Measurements from ENCODE around the gene ZDHHC1.

The ZDHHC1 gene

GRCh38 chr16:67447508-67448076 is 31.3 kb upstream of the ZDHHC1 start:
- peak; percentile 67 for DNase-seq (ENCODE audit: low spot score)

GRCh38 chr16:67446968-67447507 is 30.8 kb upstream of the ZDHHC1 start:
- no peak for DNase-seq (ENCODE audit: low spot score)

- DNase-seq (ENCODE audit: low spot score) = peak; percentile 95
Measured at GRCh38 chr16:67445913-67446907, 29.9 kb upstream of the ZDHHC1 start.

GRCh38 chr16:67445441-67445912 is 29.2 kb upstream of the ZDHHC1 start:
- DNase-seq (ENCODE audit: low spot score) = peak; percentile 48

GRCh38 chr16:67445126-67445426 is 28.8 kb upstream of the ZDHHC1 start:
- DNase-seq (ENCODE audit: low spot score) = no peak

- DNase-seq (ENCODE audit: low spot score) = no peak
Measured at GRCh38 chr16:67444259-67445125, 28.2 kb upstream of the ZDHHC1 start.

- no peak for DNase-seq (ENCODE audit: low spot score)
Measured at GRCh38 chr16:67443265-67443664, 27.0 kb upstream of the ZDHHC1 start.

- DNase-seq (ENCODE audit: low spot score) = no peak
Measured at GRCh38 chr16:67442581-67443255, 26.4 kb upstream of the ZDHHC1 start.

- DNase-seq (ENCODE audit: low spot score) = no peak
Measured at GRCh38 chr16:67441907-67442306, 25.6 kb upstream of the ZDHHC1 start.

GRCh38 chr16:67441271-67441753 is 25.0 kb upstream of the ZDHHC1 start:
- no peak for DNase-seq (ENCODE audit: low spot score)

- DNase-seq (ENCODE audit: low spot score) = no peak
Measured at GRCh38 chr16:67438824-67439393, 22.6 kb upstream of the ZDHHC1 start.

GRCh38 chr16:67438098-67438791 is 22.0 kb upstream of the ZDHHC1 start:
- DNase-seq (ENCODE audit: low spot score) = no peak

- no peak for DNase-seq (ENCODE audit: low spot score)
Measured at GRCh38 chr16:67437513-67437912, 21.2 kb upstream of the ZDHHC1 start.

GRCh38 chr16:67436640-67437193 is 20.4 kb upstream of the ZDHHC1 start:
- DNase-seq (ENCODE audit: low spot score) = no peak

GRCh38 chr16:67435758-67436164 is 19.5 kb upstream of the ZDHHC1 start:
- no peak for DNase-seq (ENCODE audit: low spot score)

- no peak for DNase-seq (ENCODE audit: low spot score)
Measured at GRCh38 chr16:67433131-67433719, 16.9 kb upstream of the ZDHHC1 start.

- no peak for DNase-seq (ENCODE audit: low spot score)
Measured at GRCh38 chr16:67432506-67432890, 16.2 kb upstream of the ZDHHC1 start.

- no peak for DNase-seq (ENCODE audit: low spot score)
Measured at GRCh38 chr16:67431775-67432505, 15.7 kb upstream of the ZDHHC1 start.

All from HuH-7.5 (cell line).